Forelimb muscle (tissue), 1 donor: ENCODE data around the gene TMEM269. TPM values are rescaled to one million over a fixed set of nuclear protein-coding genes. Genes with fewer than 3 reads are reported as not detected.
"Not testable (repeated sequence)": the region's sequence is repeated elsewhere in the genome, so short reads cannot be mapped to it uniquely, and the experiment has no call there.

Source experiments
- DNase-seq: peaks from one replicate; pipeline ENCODE4 v3.0.0-alpha.2; 2013; ENCODE audit warnings: low read depth
- polyA plus RNA-seq: library from polyadenylated mRNA; unstranded; fragments of 120-200 nt; gene quantifications from one replicate; pipeline ENCODE4 v1.2.1, GENCODE V29; 2013; ENCODE audit not compliant: insufficient read length

Gene TMEM269
- polyA plus RNA-seq, 1 donor: 0.83 TPM

- no peak for DNase-seq
Measured at GRCh38 chr1:42776502-42776901, 8.3 kb upstream of the TMEM269 start.

- DNase-seq: no peak
Measured at GRCh38 chr1:42777852-42778251, 6.9 kb upstream of the TMEM269 start.

- DNase-seq: no peak
Measured at GRCh38 chr1:42779725-42780124, 5.1 kb upstream of the TMEM269 start.

- DNase-seq: no peak
Measured at GRCh38 chr1:42780176-42780575, 4.6 kb upstream of the TMEM269 start.

- no peak for DNase-seq
Measured at GRCh38 chr1:42783092-42783491, 1.7 kb upstream of the TMEM269 start.

- DNase-seq: no peak
Measured at GRCh38 chr1:42784547-42784945, 245 bp upstream of the TMEM269 start.

GRCh38 chr1:42786097-42786496 lies 1.3 kb downstream of the TMEM269 start:
- DNase-seq: no peak

GRCh38 chr1:42788021-42788420 lies 3.2 kb downstream of the TMEM269 start:
- no peak for DNase-seq

- DNase-seq: no peak
Measured at GRCh38 chr1:42793824-42794223, 9.0 kb downstream of the TMEM269 start.

- no peak for DNase-seq
Measured at GRCh38 chr1:42797414-42797813, 12.6 kb downstream of the TMEM269 start.

- no peak for DNase-seq
Measured at GRCh38 chr1:42797979-42798378, 13.2 kb downstream of the TMEM269 start.

GRCh38 chr1:42801832-42802473 lies 17.2 kb downstream of the TMEM269 start:
- peak; percentile 43 for DNase-seq

GRCh38 chr1:42806171-42806570 lies 21.4 kb downstream of the TMEM269 start:
- DNase-seq: no peak

GRCh38 chr1:42806593-42806992 lies 21.8 kb downstream of the TMEM269 start:
- no peak for DNase-seq

GRCh38 chr1:42807056-42807668 lies 22.4 kb downstream of the TMEM269 start:
- DNase-seq: no peak

GRCh38 chr1:42814815-42815214 lies 30.0 kb downstream of the TMEM269 start:
- not testable (repeated sequence) for DNase-seq

GRCh38 chr1:42815941-42816584 lies 31.3 kb downstream of the TMEM269 start:
- DNase-seq: no peak

- peak; percentile 46 for DNase-seq
Measured at GRCh38 chr1:42816585-42817439, 32.0 kb downstream of the TMEM269 start, which contains the start of the genes ERMAP and SVBP. ERMAP (plus strand) TSS chr1:42817122; CDS start chr1:42830449, 13,327 bp downstream. SVBP (minus strand) TSS chr1:42817397; CDS start chr1:42816544, 853 bp downstream.

GRCh38 chr1:42817440-42817767 lies 32.6 kb downstream of the TMEM269 start:
- DNase-seq: no peak

- DNase-seq: no peak
Measured at GRCh38 chr1:42817976-42818375, 33.2 kb downstream of the TMEM269 start.

- DNase-seq: no peak
Measured at GRCh38 chr1:42820813-42821212, 36.0 kb downstream of the TMEM269 start.

- no peak for DNase-seq
Measured at GRCh38 chr1:42821690-42822089, 36.9 kb downstream of the TMEM269 start.
